Measurements from ENCODE around the gene RICTOR. TPM values are rescaled to one million over a fixed set of nuclear protein-coding genes. Genes with fewer than 3 reads are reported as not detected.

Gene RICTOR
- total RNA-seq, 4 donors from 2014 or later = 47.8 to 87.5 (median 51.2) TPM

GRCh38 chr5:39076101-39076756 lies 2.0 kb upstream of the RICTOR start:
- intact Hi-C loops (cut with DNase I) = no loop called here
- Histone ChIP-seq H3K36me3 (no peaks in the 10 kb centered on the region), H3K9me3 (no peaks in the 10 kb centered on the region), H3K4me3 (replicated peaks in 1 of 3) (no peak overlapping the region), H3K27ac (no peak overlapping the region), H3K27me3 (no peaks in the 10 kb centered on the region), H3K4me1 (peaks cover 11 to 17% of the 10 kb centered on the region in 2 donors)
- TF ChIP-seq POLR2A (IDR thresholded peaks at IDR 0.05) = no peak
- no peak for TF ChIP-seq CTCF (IDR thresholded peaks at IDR 0.05)
- no peak for DNase-seq
- 89 to 90% methylated on average over 6 of the region's 6 CpGs for WGBS, 2 donors

GRCh38 chr5:39073767-39074016 lies 507 bp downstream of the RICTOR start:
- 0% methylated on average over 3 to 9 of the region's 29 CpGs for WGBS, 2 donors

GRCh38 chr5:39072925-39073766 lies 1.1 kb downstream of the RICTOR start:
- WGBS, 2 donors = 7% methylated on average over 27 of the region's 27 CpGs
- Histone ChIP-seq H3K27ac (peak overlapping the region; percentile 98), H3K4me3 (replicated peaks in 1 of 3) (peak overlapping the region; percentile 83 to 99 (median 92)), H3K9me3 (no peaks in the 10 kb centered on the region), H3K27me3 (no peaks in the 10 kb centered on the region), H3K4me1 (peaks cover 11 to 17% of the 10 kb centered on the region in 2 donors), H3K36me3 (no peaks in the 10 kb centered on the region)
- intact Hi-C loops (cut with DNase I) = no loop called here
- peak; percentile 42 to 48 for DNase-seq
- TF ChIP-seq CTCF (IDR thresholded peaks at IDR 0.05) = no peak

More at GRCh38 chr5:39073767-39074016, 507 bp downstream of the RICTOR start:
- Histone ChIP-seq H3K27me3 (no peaks in the 10 kb centered on the region), H3K4me1 (peaks cover 11 to 17% of the 10 kb centered on the region in 2 donors), H3K27ac (peak overlapping the region; percentile 98), H3K36me3 (no peaks in the 10 kb centered on the region), H3K9me3 (no peaks in the 10 kb centered on the region), H3K4me3 (replicated peaks in 1 of 3) (peak overlapping the region; percentile 83 to 99 (median 92))
- no peak for TF ChIP-seq CTCF (IDR thresholded peaks at IDR 0.05)
- TF ChIP-seq POLR2A (IDR thresholded peaks at IDR 0.05) = no peak
- intact Hi-C loops (cut with DNase I) = no loop called here
- no peak for DNase-seq

- Histone ChIP-seq H3K9me3 (no peaks in the 10 kb centered on the region), H3K27ac (no peak overlapping the region), H3K27me3 (no peaks in the 10 kb centered on the region), H3K4me1 (peaks cover 10 to 17% of the 10 kb centered on the region in 2 donors), H3K4me3 (replicated peaks in 1 of 3) (no peak overlapping the region), H3K36me3 (no peaks in the 10 kb centered on the region)
- no peak for TF ChIP-seq CTCF (IDR thresholded peaks at IDR 0.05)
- TF ChIP-seq POLR2A (IDR thresholded peaks at IDR 0.05) = no peak
- intact Hi-C loops (cut with DNase I) = no loop called here
- 90% methylated on average over 3 of the region's 3 CpGs for WGBS, 2 donors
- DNase-seq = no peak
Observed at GRCh38 chr5:39068099-39068498, 6.1 kb downstream of the RICTOR start.

GRCh38 chr5:39064450-39064849 lies 9.7 kb downstream of the RICTOR start:
- Histone ChIP-seq H3K36me3 (no peaks in the 10 kb centered on the region), H3K27me3 (no peaks in the 10 kb centered on the region), H3K9me3 (no peaks in the 10 kb centered on the region), H3K4me3 (replicated peaks in 1 of 3) (no peak overlapping the region), H3K27ac (no peak overlapping the region), H3K4me1 (peaks cover 7 to 17% of the 10 kb centered on the region in 2 donors)
- DNase-seq = no peak
- intact Hi-C loops (cut with DNase I) = no loop called here
- TF ChIP-seq CTCF (IDR thresholded peaks at IDR 0.05) = no peak
- TF ChIP-seq POLR2A (IDR thresholded peaks at IDR 0.05) = no peak
- WGBS, 2 donors = 98% methylated on average over 3 of the region's 3 CpGs
